GM19328 (cell line): ENCODE results near the gene PLA2G4F.

Experiments
- ATAC-seq: cut with Tn5 transposase; IDR thresholded peaks from one replicate; pipeline ENCODE4 v1.9.1; 2021; ENCODE audit warnings: mild to moderate bottlenecking, moderate library complexity; ENCODE audit not compliant: unreplicated experiment

PLA2G4F gene

DNA sequence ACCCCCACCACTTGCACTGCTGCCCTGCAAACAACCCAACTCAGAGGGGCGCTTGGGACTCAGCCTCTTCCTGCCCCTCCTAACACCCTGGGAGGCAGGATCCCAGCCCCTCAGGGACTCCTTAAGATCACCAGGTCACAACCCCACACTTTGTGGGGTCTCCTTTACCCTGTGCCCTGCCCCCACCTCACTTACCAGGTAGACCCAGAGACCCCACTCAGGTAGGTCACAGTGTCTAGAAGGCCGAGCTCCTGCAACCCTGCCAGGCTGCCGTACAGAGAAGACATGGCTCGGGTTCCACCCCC, 9.1 kb downstream of the PLA2G4F start:
- ATAC-seq: no peak

DNA sequence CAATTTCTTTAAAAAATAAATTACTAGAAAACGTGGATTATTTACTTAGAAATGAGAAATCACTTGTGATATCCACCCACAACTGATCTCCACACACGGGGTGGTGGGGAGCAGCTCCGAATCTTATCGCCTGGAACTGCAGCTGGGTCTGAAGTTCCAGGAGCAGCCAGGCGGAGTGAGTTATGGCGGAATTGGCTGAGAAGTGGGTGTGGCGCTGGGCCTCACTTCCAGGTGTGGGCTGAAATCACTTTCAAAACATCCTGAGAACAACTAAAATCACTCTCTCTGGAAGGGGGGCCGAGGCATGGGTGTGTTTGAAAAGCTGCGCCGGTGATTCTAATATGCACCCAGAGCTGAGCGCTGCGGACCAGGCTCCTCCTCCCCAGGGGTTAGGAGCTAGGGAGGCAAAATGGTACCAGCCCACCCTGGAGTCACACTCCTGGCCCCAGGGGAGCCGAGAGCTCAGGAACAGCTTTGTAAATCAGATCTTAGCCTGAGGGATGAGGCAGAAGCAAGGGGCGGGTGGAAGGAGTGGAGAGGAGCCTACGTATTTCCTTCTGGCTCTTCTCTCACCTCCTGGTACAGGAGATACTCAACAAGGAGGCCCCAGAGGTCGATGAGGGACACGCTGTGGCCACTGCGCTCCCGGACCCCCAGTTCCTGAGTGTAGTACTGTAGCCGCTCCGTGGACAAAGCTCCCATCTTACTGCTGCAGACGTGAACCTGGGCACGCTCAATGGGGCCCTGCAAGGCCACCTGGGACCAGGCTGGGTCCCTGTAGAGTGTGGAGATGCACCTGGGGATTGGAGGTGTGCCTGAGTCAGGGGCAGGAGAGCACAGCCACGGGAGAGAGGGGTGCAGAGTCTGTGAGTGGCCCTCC, 9.6 kb downstream of the PLA2G4F start:
- ATAC-seq: no peak

DNA sequence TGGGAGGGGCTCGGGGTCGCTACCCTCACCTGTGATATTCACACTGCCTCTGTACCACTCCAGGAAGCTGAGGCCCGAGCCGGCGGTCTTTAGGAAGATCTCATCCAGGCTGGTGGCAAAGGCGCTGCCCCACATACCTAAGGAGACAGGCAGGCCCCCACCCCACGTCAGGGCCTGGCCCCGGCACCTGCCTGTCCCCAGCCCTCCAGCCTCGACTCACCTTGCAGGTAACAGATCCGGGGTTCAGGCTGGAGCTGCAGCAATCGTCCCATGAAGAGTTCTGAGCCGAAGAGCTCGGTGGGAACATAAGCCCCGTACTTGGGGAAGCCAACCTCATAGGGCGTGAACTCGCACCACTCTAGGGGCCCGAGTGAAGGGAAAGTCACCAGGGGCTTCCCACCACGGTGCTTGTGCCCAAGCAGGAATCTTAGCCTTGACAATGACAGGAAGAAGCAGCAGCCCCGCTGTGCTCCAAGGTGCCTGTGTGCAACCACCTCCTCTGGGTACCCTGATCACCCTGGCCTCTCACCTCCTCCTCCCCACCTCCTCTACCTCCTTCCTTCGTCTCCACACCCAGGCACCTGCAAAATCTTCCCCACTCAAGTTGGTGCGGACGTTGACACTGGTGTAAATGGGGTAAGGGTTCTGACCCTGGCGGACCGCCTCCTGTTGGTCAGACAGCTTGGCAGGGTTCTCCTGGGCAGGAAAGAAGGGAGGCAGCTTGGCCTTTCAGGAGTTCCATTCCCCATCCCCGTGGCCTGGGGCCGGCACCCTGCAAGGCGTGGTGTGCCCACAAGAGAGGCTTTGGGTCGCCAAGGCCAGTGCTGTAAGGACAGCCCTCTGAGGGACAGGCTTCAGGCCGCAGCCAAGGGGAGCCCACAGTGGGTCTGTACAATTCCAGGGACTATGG, 10.6 kb downstream of the PLA2G4F start:
- no peak for ATAC-seq

DNA sequence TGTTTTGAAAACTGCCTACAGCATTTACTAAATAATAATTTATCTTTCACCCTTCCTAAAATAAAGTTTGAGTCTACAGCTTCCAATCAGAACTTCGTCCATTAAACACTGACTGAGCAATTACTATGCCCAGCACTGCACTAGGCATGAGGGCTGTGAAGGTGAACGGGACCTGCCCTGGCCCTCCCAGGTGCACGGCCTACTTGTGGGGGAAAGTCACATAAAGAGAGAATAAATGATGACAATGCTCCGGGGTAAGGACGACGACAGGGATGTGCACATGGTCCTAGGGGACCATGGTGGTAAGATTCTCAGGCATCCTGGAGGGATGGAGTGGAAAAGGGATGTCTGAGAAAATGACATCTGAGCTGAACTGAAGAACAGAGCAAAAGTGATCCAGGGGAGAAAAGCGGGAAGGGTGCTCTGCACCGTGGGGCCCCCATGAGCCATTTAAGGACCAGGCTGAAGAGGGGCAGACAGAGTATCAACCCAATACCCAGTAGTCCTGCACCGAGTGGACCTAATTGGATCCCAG, 11.5 kb downstream of the PLA2G4F start:
- no peak for ATAC-seq

GRCh38 chr15:42143866-42144625, 12.4 kb downstream of the PLA2G4F start:
- ATAC-seq: no peak

GRCh38 chr15:42143356-42143755, 13.1 kb downstream of the PLA2G4F start:
- no peak for ATAC-seq

DNA sequence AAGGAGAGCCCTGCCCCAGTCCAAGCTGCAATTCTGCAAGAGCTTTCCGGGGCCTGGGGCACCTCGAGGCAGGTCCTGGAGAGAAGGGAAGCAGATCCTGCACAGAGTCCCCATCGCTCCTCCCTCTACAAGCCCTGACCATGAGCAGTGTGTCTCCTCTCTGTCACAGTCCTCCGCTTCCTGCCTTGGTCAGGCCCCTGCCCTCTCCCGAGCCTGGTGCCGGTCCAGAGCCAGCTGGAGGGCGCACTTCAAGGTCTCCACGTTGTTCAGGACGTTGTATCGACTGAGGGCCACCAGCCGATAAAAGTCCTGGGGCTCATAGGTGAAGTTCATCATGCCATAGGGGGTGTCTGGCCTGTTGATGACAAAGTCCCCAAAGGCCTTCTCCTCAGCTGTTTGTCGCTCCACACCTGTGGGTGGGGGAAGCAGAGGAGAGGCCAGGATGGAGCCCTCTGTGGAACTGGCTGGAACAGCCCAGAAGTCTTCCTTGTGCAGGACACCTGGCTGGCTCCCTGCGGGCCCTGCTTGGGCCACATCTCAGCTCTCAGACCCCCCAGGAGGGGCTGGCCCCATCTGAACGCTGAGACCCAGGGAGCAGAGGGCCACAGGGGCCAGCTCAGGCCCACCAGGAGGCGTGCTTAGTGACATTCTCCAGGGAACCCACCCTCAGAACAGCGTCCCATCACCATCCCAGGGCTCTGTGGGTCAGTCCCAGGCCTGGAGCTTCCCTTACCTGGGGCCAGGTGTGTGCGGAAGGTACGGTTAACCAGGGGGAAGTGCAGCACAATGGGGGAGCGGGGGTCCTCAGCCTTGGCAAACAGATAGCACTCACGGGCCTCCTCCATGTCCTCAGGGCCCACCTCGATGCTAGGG, 14.4 kb downstream of the PLA2G4F start:
- ATAC-seq: no peak

DNA sequence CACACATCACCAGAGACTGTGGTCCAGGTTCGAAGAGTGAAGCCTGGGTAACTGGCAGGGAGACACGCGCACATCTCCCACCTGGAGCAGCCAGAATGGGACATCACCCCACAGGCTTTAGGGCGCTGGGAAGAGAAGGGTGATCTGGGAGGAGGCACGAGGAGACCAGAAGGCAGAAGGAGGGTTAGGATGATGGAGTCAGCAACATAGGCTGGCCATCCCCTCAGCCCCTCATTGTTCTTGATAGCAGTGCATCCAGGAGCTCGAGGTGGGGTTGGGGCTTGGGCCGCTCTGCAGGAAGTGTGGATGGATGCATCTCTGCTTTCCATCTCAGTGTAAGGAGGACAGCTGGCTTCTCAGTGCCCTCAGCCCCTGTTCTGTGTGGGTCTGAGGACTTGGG, 15.2 kb downstream of the PLA2G4F start:
- ATAC-seq: no peak

DNA sequence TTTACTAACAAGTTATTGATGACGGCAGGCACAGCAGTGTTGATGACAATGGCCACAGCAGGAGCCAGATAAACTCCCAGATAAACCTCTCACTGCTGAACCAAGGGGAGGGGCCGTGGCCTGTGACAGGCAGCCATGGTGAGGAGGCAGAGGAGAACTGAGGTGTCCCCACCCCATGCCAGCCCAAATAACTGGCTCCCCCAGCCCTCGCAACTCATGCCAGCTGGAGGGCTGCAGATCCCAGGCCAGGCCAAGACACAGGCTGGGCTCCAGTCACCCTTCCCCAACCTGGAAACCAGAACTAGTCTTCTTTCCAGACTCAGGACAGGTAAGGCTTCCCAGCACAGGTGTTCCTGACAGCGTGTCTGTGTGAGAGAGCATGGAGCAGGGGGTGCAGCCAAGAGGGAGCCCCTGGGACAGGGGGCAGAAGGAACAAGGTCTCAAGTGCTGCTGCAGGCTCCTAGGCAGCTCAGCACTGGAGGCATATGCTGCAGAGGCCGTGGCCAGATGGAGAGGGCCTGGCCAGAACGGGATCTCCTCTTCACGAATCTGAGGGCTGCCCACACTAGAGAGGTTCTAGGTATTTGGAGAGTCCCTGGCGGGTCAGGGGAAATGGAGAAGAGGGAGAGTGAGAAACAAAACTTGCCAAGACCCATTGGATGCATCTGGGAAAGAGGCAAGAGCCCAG, 15.9 kb downstream of the PLA2G4F start:
- no peak for ATAC-seq

DNA sequence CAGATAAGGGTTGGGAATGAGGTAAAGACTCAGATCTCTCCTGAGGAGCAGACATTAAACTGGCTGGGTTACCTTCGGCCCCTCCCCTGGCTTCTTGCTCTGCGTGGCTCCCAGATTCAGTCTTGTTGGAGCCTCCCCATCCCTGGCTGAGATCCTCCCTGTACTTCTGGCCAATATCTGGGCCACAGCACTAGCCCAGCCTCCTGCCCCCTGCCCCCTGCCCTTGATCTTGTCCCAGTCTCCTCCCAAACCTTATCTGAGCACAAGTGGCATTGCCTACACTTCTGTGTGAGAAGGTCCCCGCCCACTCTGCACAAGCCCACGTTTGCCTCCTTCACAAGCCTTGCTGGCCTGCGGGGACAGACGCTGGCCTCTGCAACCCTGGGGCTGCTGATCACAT, 16.8 kb downstream of the PLA2G4F start:
- no peak for ATAC-seq

GRCh38 chr15:42138968-42139386, 17.5 kb downstream of the PLA2G4F start:
- no peak for ATAC-seq

DNA sequence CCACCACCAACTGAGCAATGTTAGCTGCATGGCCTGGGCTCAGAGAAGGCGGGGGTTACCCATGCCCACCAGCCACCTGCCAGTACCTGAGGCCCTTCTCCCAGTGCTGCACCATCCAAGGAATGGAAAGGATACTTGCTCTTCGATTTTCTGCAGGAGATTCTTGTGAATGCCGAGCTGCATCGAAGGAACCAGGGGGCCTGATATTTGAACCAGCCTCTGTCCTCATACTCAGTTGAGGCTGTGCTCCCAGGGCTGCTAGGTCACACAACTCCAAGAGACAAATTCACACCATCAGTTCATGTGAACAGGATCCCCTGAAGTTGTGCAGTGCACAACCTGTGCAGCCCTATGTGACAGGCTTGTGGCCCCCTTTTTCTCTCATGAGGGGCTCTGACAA, 18.0 kb downstream of the PLA2G4F start:
- no peak for ATAC-seq

- ATAC-seq: no peak
These were observed 18.8 kb downstream of the PLA2G4F start for GRCh38 chr15:42137461-42138261.

DNA sequence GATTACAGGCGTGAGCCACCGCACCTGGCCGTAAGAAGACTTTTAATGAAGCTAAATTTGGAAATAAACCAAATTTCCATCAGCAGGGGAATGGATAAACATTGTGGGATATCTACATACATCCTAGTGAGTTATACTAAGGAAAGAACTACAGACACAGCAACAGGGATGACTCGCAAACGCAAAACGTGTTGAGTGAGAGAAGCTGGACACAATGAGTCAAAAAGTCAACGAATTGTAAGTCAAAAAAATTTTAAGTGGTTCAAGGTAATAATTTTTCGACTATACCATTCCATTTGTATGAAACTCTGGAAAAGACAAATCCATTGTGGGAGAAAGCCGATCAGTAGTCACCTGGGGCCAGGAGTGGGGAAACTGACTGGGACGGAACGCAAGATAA, 19.9 kb downstream of the PLA2G4F start:
- ATAC-seq: no peak

DNA sequence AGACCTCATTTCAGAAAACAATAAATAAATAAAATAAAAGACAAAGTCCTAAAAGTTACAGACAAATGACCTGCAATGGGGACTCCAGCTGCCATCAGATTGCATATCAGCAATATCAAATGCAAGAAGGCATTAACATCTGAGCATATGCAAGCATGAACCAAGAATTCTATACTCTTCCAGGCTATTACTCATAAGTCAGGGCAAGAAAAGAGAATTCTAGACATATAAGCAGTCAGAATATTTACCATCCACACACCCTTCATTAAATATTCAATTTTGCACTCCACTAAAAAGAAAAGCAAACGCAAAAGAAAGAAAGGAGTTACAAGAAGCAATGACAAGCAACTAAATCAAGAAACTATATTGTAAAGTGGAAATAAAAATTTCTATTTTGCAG, 21.1 kb downstream of the PLA2G4F start:
- no peak for ATAC-seq

- no peak for ATAC-seq
These were observed 21.7 kb downstream of the PLA2G4F start for GRCh38 chr15:42134617-42135245.

GRCh38 chr15:42133886-42134502, 22.4 kb downstream of the PLA2G4F start:
- no peak for ATAC-seq

- ATAC-seq: no peak
These were observed 23.1 kb downstream of the PLA2G4F start for GRCh38 chr15:42133356-42133755.
